ENCODE measurements around the gene RIMOC1.
"Not testable (repeated sequence)": the region's sequence is repeated elsewhere in the genome, so short reads cannot be mapped to it uniquely, and the experiment has no call there.

RIMOC1 gene

DNA sequence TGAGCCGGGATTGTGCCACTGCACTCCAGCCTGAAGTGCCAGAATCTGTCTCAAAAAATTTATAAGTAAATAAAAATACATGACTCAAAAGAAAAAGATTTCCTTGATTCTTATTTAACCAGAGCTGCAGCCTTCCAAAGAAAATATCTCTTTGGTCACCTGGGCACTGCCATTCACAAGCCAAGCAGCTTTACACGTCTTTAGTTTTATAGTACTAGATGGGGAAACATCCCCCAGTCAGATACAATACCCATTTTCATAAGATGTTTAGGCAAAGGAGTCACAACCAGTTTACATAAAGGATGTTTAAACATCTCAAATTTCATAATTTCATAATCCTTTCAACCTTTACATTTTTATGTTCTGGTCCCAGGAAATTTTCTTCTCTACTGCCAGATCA, 20.2 kb upstream of the RIMOC1 start:
- in situ Hi-C loops (cut with MboI; ENCODE audit: low sequenced_read_pairs): no loop called here

DNA sequence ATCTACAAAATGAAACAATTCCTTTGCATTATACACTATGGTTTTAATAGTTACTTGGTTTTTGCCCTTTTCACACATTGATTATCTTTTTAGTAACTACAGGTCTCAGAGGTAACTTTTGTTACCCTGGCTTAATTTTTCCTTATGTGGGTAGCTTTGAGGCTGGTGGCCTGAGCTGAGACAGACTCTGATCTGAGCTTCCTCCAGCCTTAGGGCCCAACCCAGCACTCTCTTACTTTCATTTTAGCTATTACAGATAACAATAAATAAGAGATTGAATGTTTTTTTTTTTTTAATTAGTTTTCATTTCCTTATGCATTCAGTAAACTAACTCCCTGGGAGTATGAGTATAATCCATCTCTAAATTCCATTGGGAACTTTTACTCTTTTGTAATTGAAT, 18.9 kb upstream of the RIMOC1 start:
- in situ Hi-C loops (cut with MboI; ENCODE audit: low sequenced_read_pairs): no loop called here

DNA sequence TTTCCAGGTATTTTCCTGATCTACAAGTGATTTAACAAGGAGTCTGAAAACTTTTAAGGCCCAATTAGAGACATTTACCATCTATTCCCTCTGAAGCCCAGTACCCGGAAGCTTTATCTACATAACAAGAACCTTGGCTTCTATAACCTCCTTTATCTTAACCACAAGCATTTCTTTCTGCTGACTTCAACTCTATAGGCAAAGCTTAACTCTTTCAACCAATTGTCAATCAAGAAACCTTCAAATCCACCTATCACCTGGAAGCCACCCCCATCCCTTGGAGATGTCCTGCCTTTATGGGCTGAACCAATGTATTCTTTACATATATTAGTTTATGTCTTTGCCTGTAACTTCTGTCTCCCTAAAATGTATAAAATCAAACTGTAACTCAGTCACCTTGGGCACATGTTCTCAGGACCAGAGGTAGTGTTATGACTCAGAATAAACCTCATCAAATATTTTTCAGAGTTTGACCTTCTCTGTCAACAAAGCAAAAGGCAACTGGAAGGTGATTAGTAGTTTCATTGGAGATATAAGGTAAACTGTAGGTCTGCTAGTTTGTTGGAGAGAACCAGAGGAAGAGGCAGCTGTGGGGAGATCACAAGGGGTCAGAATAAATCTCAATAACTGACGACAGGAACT, 13.0 kb upstream of the RIMOC1 start:
- in situ Hi-C loops (cut with MboI; ENCODE audit: low sequenced_read_pairs): no loop called here

DNA sequence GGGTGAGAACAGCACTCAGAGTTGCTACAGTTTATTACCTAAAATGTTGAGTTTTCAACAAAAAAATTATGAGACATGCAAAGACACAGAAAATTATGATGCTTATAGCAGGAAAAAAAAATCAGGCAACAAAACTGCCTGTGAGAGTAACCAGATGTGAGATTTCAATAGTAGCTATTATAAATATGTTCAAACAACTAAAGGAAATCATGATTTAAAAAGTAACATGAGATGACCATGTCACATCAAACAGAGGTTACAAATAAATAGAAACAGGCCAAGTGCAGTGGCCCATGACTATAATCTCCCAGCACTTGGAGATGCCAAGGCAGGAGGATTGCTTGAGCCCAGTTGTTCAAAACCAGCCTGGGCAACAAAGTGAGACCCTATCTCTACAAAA, 12.1 kb upstream of the RIMOC1 start:
- in situ Hi-C loops (cut with MboI; ENCODE audit: low sequenced_read_pairs): no loop called here

DNA sequence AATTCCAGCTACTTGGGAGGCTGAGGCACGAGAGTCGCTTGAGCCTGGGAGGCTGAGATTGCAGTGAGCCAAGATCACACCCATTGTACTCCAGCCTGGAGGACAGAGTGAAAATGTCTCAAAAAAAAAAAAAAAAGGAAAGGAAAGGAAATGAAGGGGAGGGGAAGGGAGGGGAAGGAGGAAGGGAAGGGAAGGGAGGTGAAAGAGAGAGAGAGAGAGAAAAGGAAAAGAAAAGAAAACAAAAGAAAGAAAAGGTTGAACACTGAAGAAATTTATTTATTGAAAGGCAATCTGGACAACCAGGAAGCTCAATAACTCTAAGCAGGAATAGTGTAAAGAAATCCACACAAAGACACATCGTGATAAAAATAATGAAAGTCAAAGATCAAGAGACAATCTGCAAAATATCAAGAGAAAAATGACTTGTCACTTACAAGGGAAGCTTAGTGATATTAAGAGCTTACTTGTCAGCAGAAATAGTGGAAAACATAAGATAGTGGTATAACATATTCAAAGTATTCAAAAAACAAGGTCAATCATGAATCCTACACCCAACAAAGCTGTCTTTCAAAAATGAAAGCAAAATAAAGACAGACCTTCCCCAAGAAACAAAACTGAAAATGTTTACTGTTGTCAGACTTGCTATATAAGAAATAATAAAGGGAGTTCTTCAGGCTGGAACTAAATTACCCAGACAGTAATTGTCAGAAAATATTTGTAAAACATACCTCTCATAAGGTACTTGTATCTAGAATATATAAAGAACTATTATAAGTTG, 10.9 kb upstream of the RIMOC1 start:
- in situ Hi-C loops (cut with MboI; ENCODE audit: low sequenced_read_pairs): no loop called here

DNA sequence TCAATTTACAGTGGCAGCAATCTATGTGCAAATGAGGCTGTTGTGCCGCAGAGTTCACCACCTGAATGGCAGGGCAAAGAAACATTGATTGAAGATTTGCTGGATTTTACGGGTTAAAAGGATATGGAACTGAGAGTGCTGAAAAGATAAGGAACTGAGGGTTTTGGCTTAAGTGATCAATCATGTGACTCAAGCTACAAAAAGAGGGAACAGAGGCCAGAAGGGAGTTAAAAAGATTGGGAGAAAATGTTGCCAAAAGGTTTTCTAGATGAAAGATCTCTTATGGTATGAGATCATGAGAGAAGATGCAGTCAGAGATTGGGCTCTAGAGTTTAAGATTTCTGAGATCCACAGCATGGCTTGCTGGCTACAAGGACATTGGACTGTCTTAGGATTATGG, 7.9 kb upstream of the RIMOC1 start:
- in situ Hi-C loops (cut with MboI; ENCODE audit: low sequenced_read_pairs): no loop called here

DNA sequence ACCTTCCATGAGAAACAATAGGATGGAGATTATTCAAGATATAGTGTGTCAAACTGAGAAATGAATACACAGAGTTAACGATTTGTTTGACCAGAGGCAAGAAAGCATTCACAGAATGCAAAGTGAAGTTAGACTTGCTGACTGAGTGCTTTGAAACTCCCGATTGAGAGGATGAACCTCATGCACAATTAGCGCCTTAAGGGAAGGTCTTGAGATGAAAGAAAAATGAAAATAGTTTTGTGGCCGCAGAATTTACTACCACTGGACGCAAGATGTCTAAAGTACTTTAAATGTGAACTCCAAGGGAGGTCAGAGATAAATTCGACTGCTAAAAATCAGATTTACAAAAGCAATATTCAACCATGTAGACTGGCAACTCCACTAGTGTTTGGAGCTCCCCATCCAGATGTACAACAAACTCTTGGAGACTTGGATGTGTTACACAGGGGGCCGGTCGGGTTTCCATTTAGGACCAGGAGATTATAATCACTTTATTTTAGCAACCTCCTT, 707 bp upstream of the RIMOC1 start:
- in situ Hi-C loops (cut with MboI; ENCODE audit: low sequenced_read_pairs): no loop called here

DNA sequence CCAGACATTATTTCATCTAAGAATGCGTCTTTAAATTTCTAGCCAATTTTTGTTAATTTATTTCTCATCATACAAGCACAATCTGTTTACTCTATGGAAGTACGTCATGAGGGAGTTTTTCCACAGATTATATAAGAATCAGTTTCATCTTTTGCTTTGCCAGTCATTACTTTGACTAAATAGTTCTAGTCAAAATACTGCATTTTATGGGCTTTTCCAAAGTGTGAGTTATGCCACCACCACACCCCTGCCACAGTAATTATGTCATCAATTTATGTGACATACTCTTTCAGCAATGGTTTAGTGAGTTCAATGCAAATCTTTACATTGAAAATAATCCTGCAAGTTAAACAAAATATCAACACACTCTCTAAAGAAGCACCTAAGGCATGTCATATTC, 2.0 kb downstream of the RIMOC1 start:
- in situ Hi-C loops (cut with MboI; ENCODE audit: low sequenced_read_pairs): no loop called here

DNA sequence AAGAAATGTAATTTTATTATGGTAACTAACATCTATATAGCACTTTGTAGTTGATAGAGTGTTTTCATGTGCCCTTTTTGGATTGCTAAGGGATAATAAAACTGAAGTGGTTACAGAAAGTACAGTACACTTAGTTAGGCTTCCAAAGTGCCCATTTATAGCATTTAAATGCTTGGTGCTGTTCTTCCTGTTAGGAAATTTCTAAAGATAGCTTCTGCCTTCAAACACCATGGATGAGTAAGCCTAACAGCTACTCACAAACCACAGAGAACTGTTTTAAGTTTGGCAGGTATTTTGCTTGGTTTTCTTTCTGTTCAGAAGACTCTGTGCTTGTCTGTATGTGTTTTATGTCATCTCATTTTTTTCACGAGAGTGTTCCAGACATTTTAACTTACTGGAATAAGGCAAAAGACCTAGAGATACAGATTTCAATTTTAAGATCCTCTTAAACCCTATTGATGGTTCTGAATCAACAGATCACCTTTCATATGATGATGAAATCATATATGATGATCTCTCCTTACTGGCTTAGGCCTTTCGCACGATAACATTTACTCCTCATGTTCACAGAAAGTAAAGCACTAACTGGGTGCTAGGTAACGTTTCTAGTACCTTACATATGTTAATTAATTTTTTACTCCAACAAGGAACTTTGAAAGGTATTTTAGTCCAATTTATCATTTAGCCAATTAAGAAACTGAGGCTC, 4.4 kb downstream of the RIMOC1 start:
- in situ Hi-C loops (cut with MboI; ENCODE audit: low sequenced_read_pairs): no loop called here

DNA sequence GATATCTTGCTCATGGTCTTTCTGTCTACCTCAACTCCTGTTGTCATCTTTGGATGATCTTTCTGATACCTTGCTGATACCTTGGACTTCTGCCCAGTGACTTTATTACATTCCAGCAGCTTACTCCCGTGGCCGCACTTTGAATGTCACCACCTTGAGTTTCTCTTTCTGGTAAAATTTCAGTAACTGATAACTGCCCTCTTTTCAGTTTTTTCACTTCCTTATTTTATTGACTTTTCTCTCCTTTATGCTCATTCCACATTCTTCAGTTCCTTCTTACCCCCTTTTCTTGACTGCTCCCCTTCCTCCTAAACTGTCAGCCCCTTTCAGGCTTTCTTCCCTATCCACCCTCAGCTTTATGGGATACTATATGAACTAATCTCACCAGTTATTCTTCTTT, 14.0 kb downstream of the RIMOC1 start:
- in situ Hi-C loops (cut with MboI; ENCODE audit: low sequenced_read_pairs): no loop called here

DNA sequence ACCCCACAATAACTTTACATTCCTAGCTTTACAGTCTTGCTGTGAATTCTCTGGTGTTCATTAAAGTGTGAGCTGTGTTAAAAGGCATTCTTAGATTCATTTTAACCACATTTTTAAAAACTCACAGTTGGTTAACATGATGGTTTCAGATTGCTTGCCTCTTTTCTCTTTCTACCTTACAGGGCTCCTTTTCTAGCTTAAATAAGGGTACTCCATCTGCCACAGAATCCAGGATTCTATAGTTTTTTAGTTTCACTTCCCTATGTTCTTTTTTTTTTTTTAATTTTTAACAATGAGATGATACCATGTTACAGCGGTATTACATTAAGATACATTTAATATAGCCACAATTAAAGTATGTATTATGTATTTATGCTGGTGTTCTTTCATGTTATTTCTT, 17.0 kb downstream of the RIMOC1 start:
- in situ Hi-C loops (cut with MboI; ENCODE audit: low sequenced_read_pairs): no loop called here

DNA sequence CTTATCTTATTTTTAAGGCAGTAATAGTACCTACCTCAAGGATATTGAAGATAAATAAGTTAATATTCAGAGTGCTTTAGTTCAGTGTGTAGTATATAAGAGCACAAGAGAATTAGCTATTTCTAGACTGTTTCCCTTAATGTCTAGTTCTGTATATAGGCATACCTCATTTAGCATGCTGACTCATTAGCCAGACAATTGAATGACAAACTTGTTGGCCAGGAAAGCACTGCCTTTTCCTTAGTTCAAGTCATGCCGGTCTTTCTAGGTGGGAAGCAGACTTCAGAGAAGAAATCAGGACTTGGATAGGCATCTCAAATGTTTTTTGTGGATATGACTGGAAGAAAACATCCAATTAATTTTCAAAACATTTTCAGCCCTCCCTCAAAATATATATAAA, 17.7 kb downstream of the RIMOC1 start:
- in situ Hi-C loops (cut with MboI; ENCODE audit: low sequenced_read_pairs): no loop called here

DNA sequence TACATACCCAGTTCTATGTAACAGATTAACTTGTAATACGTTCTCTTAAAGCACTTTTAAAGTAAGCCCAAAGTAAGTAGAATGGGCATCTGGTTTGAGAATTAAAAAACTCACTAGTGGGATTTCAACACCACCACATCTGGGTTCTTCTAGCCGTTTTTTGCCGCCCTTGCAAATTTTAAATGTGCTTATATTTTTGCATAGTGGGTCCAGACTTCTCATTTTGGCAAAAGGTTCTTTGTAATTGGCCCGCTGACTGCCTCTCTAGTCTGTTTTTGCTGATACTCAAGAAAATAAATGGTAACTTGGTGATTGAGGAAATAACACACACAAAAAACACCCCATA, 20.4 kb downstream of the RIMOC1 start:
- in situ Hi-C loops (cut with MboI; ENCODE audit: low sequenced_read_pairs): no loop called here

DNA sequence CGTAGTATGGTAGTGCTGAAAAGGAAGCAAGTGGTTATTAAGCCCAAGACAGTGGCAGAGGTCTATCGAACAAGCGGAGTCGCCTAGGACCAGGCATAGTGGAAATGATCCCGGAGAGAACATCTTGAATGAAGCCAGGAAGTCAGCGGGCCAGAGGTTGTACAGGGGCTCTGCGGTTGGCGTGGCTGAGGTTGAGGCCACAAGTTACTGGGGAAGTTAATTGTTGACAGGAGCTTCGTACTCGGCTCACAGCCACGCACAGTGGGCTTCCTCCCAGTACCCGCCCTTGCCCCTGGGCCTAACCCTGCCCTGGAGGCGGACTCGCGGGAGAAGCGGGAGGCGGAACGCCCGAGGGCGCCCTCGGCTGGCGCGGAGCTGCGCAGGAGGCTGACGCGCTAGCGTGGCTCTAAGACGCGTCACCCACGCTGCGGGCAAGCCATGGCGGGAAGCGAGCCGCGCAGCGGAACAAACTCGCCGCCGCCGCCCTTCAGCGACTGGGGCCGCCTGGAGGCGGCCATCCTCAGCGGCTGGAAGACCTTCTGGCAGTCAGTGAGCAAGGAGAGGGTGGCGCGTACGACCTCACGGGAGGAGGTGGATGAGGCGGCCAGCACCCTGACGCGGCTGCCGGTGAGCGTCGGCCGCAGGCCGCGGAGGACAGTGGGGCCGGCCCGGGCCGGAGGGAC, 20.9 kb downstream of the RIMOC1 start, which contains the start of gene FBXO4:
Gene FBXO4, plus strand, starts transcription at position 410 of the 683 bp plus-strand sequence. Its CDS starts 29 bp downstream, at position 439.
- in situ Hi-C loops (cut with MboI; ENCODE audit: low sequenced_read_pairs): no loop called here

DNA sequence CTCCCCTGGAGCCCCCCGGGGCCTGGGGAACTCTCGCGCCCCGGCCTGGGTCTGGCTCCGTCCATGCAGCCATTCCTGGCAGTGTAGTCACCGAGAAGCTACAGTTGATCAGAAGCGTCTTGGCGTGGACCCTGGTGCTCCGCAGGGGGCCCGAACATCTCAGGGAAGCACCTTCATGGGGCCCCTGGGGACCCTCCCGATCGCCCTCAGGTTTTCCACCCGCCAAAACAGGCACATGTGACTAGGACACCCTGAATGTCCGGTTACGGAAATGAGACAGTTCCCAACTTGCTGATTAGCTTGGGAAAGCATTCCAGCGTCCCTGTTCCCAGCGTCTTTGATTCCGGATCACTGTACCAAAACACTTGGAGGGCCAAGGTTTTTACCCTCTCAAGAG, 21.4 kb downstream of the RIMOC1 start:
- in situ Hi-C loops (cut with MboI; ENCODE audit: low sequenced_read_pairs): no loop called here

DNA sequence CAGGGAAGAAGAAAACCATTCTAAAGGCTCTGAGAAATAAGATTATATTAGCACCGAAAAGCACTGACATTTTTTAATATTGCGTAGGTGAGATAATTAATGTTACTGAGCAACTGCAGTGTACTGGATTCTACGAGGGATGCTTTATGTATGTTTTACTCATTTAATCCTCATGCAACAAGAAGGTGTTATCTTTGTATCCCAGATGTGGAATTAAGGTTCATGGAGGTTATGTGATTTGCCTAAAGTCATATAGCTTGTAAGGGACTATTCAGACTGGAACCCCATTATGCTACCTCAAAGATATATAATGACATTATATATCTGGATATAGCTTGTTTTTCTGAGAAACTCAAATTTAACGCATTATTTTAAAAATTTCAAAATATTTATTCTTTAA, 23.5 kb downstream of the RIMOC1 start:
- in situ Hi-C loops (cut with MboI; ENCODE audit: low sequenced_read_pairs): no loop called here

DNA sequence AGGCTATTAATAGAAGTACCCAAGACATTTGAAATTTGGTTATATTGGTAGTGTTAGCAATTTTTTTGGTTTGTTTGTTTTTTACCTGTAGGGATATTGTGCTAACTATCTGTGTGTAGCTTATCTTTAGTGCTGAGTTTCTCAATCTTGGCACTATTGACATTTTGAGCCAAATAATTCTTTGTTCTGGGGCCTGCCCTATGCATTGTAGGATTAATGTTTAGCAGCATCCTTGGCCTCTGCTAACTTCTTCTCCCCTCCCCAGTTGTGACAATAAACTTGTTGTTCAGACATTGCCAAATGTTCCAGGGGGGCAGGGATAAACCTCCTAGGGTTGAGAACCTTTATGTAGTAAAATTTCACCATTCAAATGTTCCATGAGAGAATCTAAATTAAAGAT, 24.9 kb downstream of the RIMOC1 start:
- in situ Hi-C loops (cut with MboI; ENCODE audit: low sequenced_read_pairs): no loop called here

DNA sequence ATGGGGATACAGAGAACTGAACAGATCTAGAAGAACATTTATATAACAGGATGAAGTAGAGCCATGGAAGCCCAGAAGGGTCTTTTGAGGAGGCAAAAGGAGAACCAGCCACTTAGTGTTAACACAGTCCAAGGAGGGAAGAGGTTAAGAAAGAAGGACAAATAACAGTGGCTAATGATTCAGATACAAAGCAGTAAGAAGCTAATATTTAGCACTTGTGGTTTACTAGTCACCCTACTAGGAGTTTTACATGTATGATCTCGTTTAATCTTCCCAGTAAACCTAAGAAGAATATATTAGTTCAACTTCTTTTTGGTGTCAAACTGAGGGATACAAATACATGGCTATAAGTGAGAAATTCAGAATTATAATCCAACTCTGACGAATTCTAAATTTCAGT, 28.6 kb downstream of the RIMOC1 start:
- in situ Hi-C loops (cut with MboI; ENCODE audit: low sequenced_read_pairs): no loop called here

DNA sequence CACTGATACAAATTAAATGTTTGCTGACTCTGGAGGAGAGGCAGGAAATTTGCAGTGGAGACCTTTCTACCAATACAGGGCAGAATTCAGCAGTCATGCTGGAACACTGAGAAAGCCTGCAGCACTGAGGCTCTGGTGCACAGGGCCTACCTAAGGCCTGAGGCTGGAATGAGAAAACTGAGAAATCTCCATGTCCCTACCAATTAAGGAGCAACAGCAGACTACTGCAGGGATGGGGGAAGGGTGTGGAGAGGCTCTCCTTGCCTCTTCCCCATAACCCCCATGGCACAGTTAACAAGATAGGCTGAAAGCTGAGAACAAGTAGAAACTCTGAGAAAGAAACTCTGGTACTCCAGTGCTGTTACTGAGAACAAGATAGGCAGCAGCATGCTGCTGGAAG, 31.4 kb downstream of the RIMOC1 start:
- in situ Hi-C loops (cut with MboI; ENCODE audit: low sequenced_read_pairs): no loop called here

DNA sequence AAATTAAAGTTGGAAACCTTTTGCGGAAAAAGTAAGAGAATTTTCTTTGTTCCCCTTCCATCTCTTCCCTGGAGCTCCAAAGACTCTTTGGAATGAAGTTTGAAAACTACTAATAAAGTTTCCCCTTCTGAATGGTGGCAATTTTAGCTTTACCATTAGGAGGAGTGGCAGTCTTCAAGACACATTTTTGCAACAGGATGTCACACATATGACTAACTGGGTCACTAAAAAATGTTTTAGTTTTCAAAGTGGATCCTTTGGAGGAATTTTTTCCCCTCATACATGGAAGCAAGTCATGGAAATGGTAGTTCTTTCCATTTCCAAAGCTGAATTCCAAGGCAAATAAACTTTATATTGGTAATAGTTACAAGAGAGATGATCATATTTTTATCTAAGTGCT, 36.5 kb downstream of the RIMOC1 start:
- in situ Hi-C loops (cut with MboI; ENCODE audit: low sequenced_read_pairs): no loop called here

DNA sequence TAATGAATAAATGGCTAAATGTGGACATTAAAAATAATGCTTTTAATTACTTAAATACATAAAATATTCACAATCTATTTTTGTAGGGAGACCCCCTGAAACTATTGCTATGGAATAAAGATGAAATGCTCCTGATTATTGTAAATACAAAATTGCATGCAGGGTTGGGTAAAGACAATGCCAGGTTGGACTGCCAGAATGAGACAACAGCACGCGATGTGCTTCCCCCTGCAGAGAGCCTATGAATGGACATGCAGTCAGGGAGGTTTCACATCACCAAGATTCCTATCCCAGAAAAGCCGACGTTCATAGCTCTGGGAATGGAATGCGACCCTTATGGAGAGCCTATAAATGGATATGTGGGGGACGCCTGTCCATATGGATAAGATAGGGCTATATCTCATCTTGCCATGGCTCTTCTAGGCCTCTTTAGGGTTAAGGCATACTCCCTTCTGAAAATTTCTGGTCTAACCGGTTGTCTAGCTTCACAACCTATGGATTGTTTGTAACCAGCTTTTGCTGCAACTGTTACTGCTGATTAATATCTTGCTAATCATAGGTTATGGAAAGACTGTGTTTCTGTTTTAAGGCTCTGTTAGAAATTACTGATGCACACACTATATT, 41.3 kb downstream of the RIMOC1 start:
- in situ Hi-C loops (cut with MboI; ENCODE audit: low sequenced_read_pairs): not testable (repeated sequence)
